Ovary (tissue), 3 donors: ENCODE data around the gene CCDC34.

Experiments used
- POLR2A ChIP-seq: fragments of 450-650 bp; IDR thresholded peaks from one replicate; pipeline ENCODE4 v1.6.1; 2017; ENCODE audit warnings: antibody characterized with exemption, mild to moderate bottlenecking, moderate library complexity
- TF ChIP-seq, protein P1 (sequence below), 3 donors: fragments of 450-650 bp in 2 of 3; fragments of 200-600 bp in 1 of 3; IDR thresholded peaks; one replicate each; pipeline versions ENCODE4 v1.5.1 to v1.8.0; 2016 to 2022; ENCODE audit warnings: antibody characterized with exemption in 3 of 3, mild to moderate bottlenecking in 1 of 3
- donor health status: DM: no; HTN: no; CAD: no.

DNA sequence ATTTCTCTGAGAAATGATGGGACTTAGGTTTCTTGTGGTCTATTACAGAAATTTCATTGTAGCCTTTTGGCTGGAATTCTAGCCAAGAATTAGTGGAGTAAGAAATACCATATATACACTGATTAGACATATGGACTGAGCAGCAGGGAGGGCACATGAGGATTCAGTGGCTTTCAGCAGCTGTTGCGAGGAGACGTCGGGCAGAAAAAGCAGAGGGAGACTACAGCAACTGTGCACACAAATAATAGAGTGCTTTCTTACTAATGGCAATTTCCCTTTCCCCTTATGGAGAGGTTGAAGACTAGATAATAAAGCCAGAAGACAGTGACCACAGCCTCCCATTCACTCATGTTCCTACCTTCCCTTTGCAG lies 35.4 kb upstream of the CCDC34 start:
- TF ChIP-seq, protein P1, sequence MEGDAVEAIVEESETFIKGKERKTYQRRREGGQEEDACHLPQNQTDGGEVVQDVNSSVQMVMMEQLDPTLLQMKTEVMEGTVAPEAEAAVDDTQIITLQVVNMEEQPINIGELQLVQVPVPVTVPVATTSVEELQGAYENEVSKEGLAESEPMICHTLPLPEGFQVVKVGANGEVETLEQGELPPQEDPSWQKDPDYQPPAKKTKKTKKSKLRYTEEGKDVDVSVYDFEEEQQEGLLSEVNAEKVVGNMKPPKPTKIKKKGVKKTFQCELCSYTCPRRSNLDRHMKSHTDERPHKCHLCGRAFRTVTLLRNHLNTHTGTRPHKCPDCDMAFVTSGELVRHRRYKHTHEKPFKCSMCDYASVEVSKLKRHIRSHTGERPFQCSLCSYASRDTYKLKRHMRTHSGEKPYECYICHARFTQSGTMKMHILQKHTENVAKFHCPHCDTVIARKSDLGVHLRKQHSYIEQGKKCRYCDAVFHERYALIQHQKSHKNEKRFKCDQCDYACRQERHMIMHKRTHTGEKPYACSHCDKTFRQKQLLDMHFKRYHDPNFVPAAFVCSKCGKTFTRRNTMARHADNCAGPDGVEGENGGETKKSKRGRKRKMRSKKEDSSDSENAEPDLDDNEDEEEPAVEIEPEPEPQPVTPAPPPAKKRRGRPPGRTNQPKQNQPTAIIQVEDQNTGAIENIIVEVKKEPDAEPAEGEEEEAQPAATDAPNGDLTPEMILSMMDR (IDR thresholded peaks at IDR 0.05): no peak
- TF ChIP-seq POLR2A: no peak
